ENCODE measurements around the gene GALNT12.

Gene GALNT12

GRCh38 chr9:98833090-98833956, 25.9 kb downstream of the GALNT12 start:
- DNase-seq (ENCODE audit: low read depth) = no peak

GRCh38 chr9:98834386-98834785, 26.9 kb downstream of the GALNT12 start:
- no peak for DNase-seq (ENCODE audit: low read depth)

- DNase-seq (ENCODE audit: low read depth) = no peak
Observed at GRCh38 chr9:98836206-98836605, 28.7 kb downstream of the GALNT12 start.

- no peak for DNase-seq (ENCODE audit: low read depth)
Observed at GRCh38 chr9:98837516-98837915, 30.0 kb downstream of the GALNT12 start.

GRCh38 chr9:98838155-98838867, 30.8 kb downstream of the GALNT12 start:
- no peak for DNase-seq (ENCODE audit: low read depth)

GRCh38 chr9:98838868-98839565, 31.5 kb downstream of the GALNT12 start:
- DNase-seq (ENCODE audit: low read depth) = no peak

GRCh38 chr9:98839724-98840123, 32.3 kb downstream of the GALNT12 start:
- DNase-seq (ENCODE audit: low read depth) = no peak

GRCh38 chr9:98842510-98842909, 35.0 kb downstream of the GALNT12 start:
- no peak for DNase-seq (ENCODE audit: low read depth)

- no peak for DNase-seq (ENCODE audit: low read depth)
Observed at GRCh38 chr9:98846081-98846480, 38.6 kb downstream of the GALNT12 start.

GRCh38 chr9:98846879-98847278, 39.4 kb downstream of the GALNT12 start:
- no peak for DNase-seq (ENCODE audit: low read depth)

GRCh38 chr9:98848450-98849149, 41.1 kb downstream of the GALNT12 start:
- peak; percentile 63 for DNase-seq (ENCODE audit: low read depth)

GRCh38 chr9:98849563-98849962, 42.1 kb downstream of the GALNT12 start:
- no peak for DNase-seq (ENCODE audit: low read depth)

- no peak for DNase-seq (ENCODE audit: low read depth)
Observed at GRCh38 chr9:98850851-98851729, 43.6 kb downstream of the GALNT12 start.

- no peak for DNase-seq (ENCODE audit: low read depth)
Observed at GRCh38 chr9:98851730-98852459, 44.4 kb downstream of the GALNT12 start.

- no peak for DNase-seq (ENCODE audit: low read depth)
Observed at GRCh38 chr9:98852460-98852734, 44.9 kb downstream of the GALNT12 start.

GRCh38 chr9:98852961-98853360, 45.5 kb downstream of the GALNT12 start:
- no peak for DNase-seq (ENCODE audit: low read depth)

- DNase-seq (ENCODE audit: low read depth) = no peak
Observed at GRCh38 chr9:98854266-98854665, 46.8 kb downstream of the GALNT12 start.

GRCh38 chr9:98855592-98855991, 48.1 kb downstream of the GALNT12 start:
- no peak for DNase-seq (ENCODE audit: low read depth)

- DNase-seq (ENCODE audit: low read depth) = no peak
Observed at GRCh38 chr9:98856982-98857381, 49.5 kb downstream of the GALNT12 start.

- no peak for DNase-seq (ENCODE audit: low read depth)
Observed at GRCh38 chr9:98859941-98860340, 52.5 kb downstream of the GALNT12 start.

- DNase-seq (ENCODE audit: low read depth) = no peak
Observed at GRCh38 chr9:98860871-98861293, 53.4 kb downstream of the GALNT12 start.
